Loucy (cell line): ENCODE data around the gene ITGB7.

Source experiments
- CTCF ChIP-seq: fragments of 200-600 bp; sonication (generic); conservative IDR thresholded peaks from 2 replicates; pipeline ENCODE4 v1.5.1; 2014; ENCODE audit warnings: mild to moderate bottlenecking, antibody characterized with exemption, low read length
- EZH2phosphoT487 ChIP-seq: fragments of 200-600 bp; IDR thresholded peaks from 2 replicates; pipeline ENCODE4 v1.6.1; 2018; ENCODE audit warnings: antibody characterized with exemption, mild to moderate bottlenecking, moderate library complexity, borderline replicate concordance

DNA sequence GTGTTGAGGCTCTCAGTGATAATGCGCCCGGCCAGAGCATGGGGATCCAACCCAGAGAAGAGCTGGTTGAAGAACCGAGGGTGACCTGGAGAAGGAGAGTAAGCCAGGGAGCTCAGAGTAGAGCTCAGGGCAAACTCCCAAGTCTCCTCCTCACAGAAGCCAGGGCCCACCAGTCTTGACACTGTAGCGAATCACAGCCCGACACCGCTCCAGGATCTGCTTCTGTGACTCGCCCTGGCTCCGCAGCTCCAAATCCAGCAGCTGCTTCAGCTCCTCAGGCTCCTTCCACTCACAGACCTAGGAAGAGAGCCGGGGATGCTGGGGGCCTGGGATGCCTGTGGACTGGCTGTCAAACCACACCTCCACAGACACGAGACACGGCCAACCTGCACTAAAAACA is 34.7 kb downstream of the ITGB7 start:
- no peak for TF ChIP-seq CTCF
- no peak for TF ChIP-seq EZH2phosphoT487
